HG02970 (cell line): Measurements from ENCODE around the gene PCDHA9.
"Not testable (repeated sequence)": the region's sequence is repeated elsewhere in the genome, so short reads cannot be mapped to it uniquely, and the experiment has no call there.

Experiments
- ATAC-seq: cut with Tn5 transposase; IDR thresholded peaks from one replicate; pipeline ENCODE4 v1.9.1; 2021; ENCODE audit warnings: mild to moderate bottlenecking, moderate library complexity, moderate number of reproducible peaks; ENCODE audit not compliant: unreplicated experiment, low FRiP score

Gene PCDHA9

GRCh38 chr5:140848139-140849102 lies at the start of gene PCDHA9:
Gene PCDHA9, plus strand, starts transcription at chr5:140848382. Its CDS starts 114 bp downstream, at chr5:140848496.
- ATAC-seq: not testable (repeated sequence)

- ATAC-seq: no peak
These were observed 47.2 kb upstream of the PCDHA9 start, which contains the start of gene PCDHA3 for GRCh38 chr5:140800816-140801493. Gene PCDHA3, plus strand, starts transcription at chr5:140801057.

GRCh38 chr5:140801494-140801841 lies 46.7 kb upstream of the PCDHA9 start:
- ATAC-seq: no peak

GRCh38 chr5:140802381-140802780 lies 45.8 kb upstream of the PCDHA9 start:
- ATAC-seq: not testable (repeated sequence)

- ATAC-seq: no peak
These were observed 45.4 kb upstream of the PCDHA9 start for GRCh38 chr5:140802781-140803271.

GRCh38 chr5:140806834-140807775 lies 41.1 kb upstream of the PCDHA9 start, which contains the start of gene PCDHA4:
Gene PCDHA4, plus strand, starts transcription at chr5:140807068.
- no peak for ATAC-seq

GRCh38 chr5:140808241-140808888 lies 39.8 kb upstream of the PCDHA9 start:
- not testable (repeated sequence) for ATAC-seq

GRCh38 chr5:140808889-140809291 lies 39.3 kb upstream of the PCDHA9 start:
- no peak for ATAC-seq

- ATAC-seq: no peak
These were observed 26.6 kb upstream of the PCDHA9 start, which contains the start of gene PCDHA5 for GRCh38 chr5:140821375-140822280. Gene PCDHA5, plus strand, starts transcription at chr5:140821613.

GRCh38 chr5:140822281-140822629 lies 25.9 kb upstream of the PCDHA9 start:
- ATAC-seq: no peak

- not testable (repeated sequence) for ATAC-seq
These were observed 25.2 kb upstream of the PCDHA9 start for GRCh38 chr5:140822969-140823368.

- ATAC-seq: no peak
These were observed 24.7 kb upstream of the PCDHA9 start for GRCh38 chr5:140823475-140823874.

- ATAC-seq: no peak
These were observed 20.3 kb upstream of the PCDHA9 start, which contains the start of gene PCDHA6 for GRCh38 chr5:140827704-140828361. Gene PCDHA6, plus strand, starts transcription at chr5:140827960. Its CDS starts 132 bp downstream, at chr5:140828092.

- ATAC-seq: no peak
These were observed 19.8 kb upstream of the PCDHA9 start for GRCh38 chr5:140828362-140828737.

- not testable (repeated sequence) for ATAC-seq
These were observed 18.4 kb upstream of the PCDHA9 start for GRCh38 chr5:140829511-140830501.

- no peak for ATAC-seq
These were observed 14.2 kb upstream of the PCDHA9 start, which contains the start of gene PCDHA7 for GRCh38 chr5:140833993-140834392. Gene PCDHA7, plus strand, starts transcription at chr5:140834269. Its CDS starts 115 bp downstream, at chr5:140834384.
